GM23338 (cell line): ENCODE measurements around the gene DCD.

Source experiments
- CTCF ChIP-seq, 2 experiments: fragments of 200-600 bp in 1 of 2; sonication (generic) in 1 of 2; conservative IDR thresholded peaks; 2 replicates each; pipeline versions ENCODE4 v1.5.1 to v1.6.1; 2016 to 2017; ENCODE audit warnings: antibody characterized with exemption in 2 of 2, low read depth in 2 of 2, mild to moderate bottlenecking in 2 of 2, moderate library complexity in 1 of 2
- EZH2 ChIP-seq: fragments of 200-600 bp; sonication (generic); IDR thresholded peaks from one replicate; pipeline ENCODE4 v1.8.0; 2017; ENCODE audit warnings: antibody characterized with exemption, mild to moderate bottlenecking, low read depth; ENCODE audit not compliant: unreplicated experiment
- POLR2AphosphoS5 ChIP-seq: IDR thresholded peaks from 2 replicates; pipeline ENCODE4 v1.6.1; 2016; ENCODE audit warnings: antibody characterized with exemption, low read depth
- ZNF114 ChIP-seq: fragments of 250-450 bp; sonication (Bioruptor Pico); IDR thresholded peaks from 2 replicates; pipeline ENCODE4 v1.5.0; 2020; ENCODE audit warnings: mild to moderate bottlenecking, moderate library complexity
- ZNF331 ChIP-seq: fragments of 250-450 bp; sonication (Bioruptor Pico); IDR thresholded peaks from 2 replicates; pipeline ENCODE4 v1.5.0; 2020; ENCODE audit warnings: low read depth, mild to moderate bottlenecking, moderate library complexity

- no peak for TF ChIP-seq CTCF (conservative IDR thresholded peaks at IDR 0.05; ENCODE audit: low read depth in 2 of 2)
- TF ChIP-seq EZH2 = no peak
- TF ChIP-seq POLR2AphosphoS5 = no peak
- no peak for TF ChIP-seq ZNF114
- TF ChIP-seq ZNF331 = no peak
Measured at GRCh38 chr12:54598970-54599369, 49.2 kb downstream of the DCD start.
